ENCODE results near the gene VPREB1.

Gene VPREB1

DNA sequence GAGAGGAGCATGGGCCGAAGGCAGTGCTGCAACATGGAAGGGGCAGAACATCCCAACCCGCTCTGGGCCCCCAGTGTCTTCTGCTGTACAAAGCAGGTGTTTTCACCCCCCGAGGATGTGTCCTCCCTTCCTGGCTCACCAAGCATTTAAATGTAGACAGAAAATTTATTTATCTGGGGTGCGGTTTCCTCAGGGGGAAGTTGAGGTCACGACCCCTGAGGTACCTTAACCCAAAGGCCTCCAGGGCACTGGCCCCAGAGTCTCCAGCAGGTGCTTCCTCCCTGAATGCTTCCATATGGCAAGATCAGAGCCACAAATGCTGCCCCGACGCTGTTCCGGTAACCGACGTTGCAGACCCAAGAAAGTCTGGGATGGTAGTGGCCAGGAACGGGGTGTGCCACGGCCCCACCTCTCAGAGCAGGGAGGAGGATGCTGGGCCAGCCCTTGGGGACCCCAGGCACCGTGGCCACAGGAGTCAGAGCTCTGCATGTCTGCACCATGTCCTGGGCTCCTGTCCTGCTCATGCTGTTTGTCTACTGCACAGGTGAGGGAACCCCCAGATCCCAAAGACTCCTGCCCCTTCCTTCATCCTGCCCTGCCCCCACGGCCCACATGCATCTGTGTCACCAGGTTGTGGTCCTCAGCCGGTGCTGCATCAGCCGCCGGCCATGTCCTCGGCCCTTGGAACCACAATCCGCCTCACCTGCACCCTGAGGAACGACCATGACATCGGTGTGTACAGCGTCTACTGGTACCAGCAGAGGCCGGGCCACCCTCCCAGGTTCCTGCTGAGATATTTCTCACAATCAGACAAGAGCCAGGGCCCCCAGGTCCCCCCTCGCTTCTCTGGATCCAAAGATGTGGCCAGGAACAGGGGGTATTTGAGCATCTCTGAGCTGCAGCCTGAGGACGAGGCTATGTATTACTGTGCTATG, at the start of gene VPREB1:
Gene VPREB1, plus strand, starts transcription at position 471 of the 935 bp plus-strand sequence. Its CDS starts 28 bp downstream, at position 499.
- DNase-seq (ENCODE audit: low spot score) = no peak
- Histone ChIP-seq H3K27ac (no peak within 1 kb of the TSS), H3K4me3 (no peak within 1 kb of the TSS)
- TF ChIP-seq CTCF (IDR thresholded peaks at IDR 0.05) = no peak

GRCh38 chr22:22194931-22195264, 49.7 kb upstream of the VPREB1 start:
- Histone ChIP-seq H3K4me3 (no peak overlapping the region), H3K27ac (no peak overlapping the region)
- no peak for DNase-seq (ENCODE audit: low spot score)
- no peak for TF ChIP-seq CTCF (IDR thresholded peaks at IDR 0.05)

DNA sequence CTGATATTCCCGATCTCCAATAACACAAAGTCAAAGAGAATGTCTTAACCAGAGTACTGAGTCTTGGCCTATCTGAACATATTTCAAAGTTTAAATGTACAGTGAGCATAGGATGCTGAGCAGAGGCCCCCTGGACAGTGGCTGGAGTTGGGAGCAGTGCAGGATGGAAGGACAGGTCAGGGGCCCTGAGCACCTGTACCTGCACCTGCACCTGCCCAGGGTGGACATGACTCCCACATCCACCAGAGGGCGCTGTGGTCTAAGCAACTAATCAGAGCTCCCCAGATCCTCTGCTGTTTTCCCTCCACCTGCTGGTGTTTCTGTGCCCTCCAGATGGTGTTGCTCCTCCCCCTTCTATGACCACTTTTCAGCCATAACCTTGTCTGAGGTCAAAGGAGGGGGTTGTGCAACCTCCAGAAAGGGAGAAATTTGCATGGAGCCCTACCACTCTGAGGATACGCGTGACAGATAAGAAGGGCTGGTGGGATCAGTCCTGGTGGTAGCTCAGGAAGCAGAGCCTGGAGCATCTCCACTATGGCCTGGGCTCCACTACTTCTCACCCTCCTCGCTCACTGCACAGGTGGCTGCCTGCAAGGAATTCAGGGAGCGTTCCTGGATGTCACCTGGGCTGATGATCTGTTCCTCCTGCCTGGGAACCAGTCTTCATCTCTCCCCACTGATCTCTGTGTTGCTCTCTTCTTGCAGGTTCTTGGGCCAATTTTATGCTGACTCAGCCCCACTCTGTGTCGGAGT, 49.1 kb upstream of the VPREB1 start:
- Histone ChIP-seq H3K27ac (no peak overlapping the region), H3K4me3 (no peak overlapping the region)
- TF ChIP-seq CTCF (IDR thresholded peaks at IDR 0.05) = no peak
- no peak for DNase-seq (ENCODE audit: low spot score)

- H3K27ac ChIP-seq = no peak overlapping the region
- TF ChIP-seq CTCF (IDR thresholded peaks at IDR 0.05) = no peak
- H3K4me3 ChIP-seq = no peak overlapping the region
- no peak for DNase-seq (ENCODE audit: low spot score)
These were observed 48.5 kb upstream of the VPREB1 start for GRCh38 chr22:22196018-22196533.

- no peak overlapping the region for H3K27ac ChIP-seq
- H3K4me3 ChIP-seq = no peak overlapping the region
- TF ChIP-seq CTCF (IDR thresholded peaks at IDR 0.05) = no peak
- DNase-seq (ENCODE audit: low spot score) = no peak
These were observed 47.6 kb upstream of the VPREB1 start for GRCh38 chr22:22196833-22197477.

DNA sequence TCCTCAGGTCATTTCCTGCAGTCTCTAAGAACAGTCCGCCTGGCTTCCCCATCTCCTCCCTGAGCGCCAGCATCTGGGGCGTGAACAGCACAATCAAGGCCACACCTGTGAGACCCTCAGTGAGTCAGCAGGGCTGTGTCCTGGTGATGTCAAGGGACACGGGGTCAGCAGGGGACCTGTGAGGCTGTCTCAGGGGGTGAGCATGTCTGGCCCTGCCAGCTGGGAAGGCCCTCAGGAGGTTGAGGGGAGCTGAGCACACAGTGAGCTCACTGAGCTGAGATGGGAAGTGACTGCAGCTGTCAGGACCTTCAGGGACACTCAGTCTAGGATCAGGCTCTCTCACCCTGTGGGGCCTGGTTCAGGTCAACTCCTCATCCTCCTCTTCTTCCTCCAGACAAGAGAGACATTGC, 46.6 kb upstream of the VPREB1 start:
- no peak overlapping the region for H3K27ac ChIP-seq
- DNase-seq (ENCODE audit: low spot score) = no peak
- no peak for TF ChIP-seq CTCF (IDR thresholded peaks at IDR 0.05)
- no peak overlapping the region for H3K4me3 ChIP-seq
